Activated B cell treated with CpG ODN at 0.5 μM for 24 hours (primary cell): ENCODE data around the gene SYF2. TPM values are rescaled to one million over a fixed set of nuclear protein-coding genes. Genes with fewer than 3 reads are reported as not detected.
A peak's percentile ranks its signal among the peaks of the same experiment; 100 is the strongest.

ENCODE experiments used
- ATAC-seq: fragments of 200-7000 bp; cut with Tn5 transposase; one replicate; pipeline ENCODE4 v1.10.0; 2021; ENCODE audit warnings: low read depth, mild to moderate bottlenecking, moderate library complexity
- CTCF ChIA-PET: fragments of 350-600 bp; sonication (Branson Sonifier 250); formaldehyde crosslinking; loops from one replicate; lab custom pipeline; 2021; ENCODE audit warnings: antibody characterized with exemption; lab: Charles Lee
- POLR2A ChIA-PET: fragments of 350-600 bp; sonication (Branson Sonifier 250); formaldehyde crosslinking; loops from one replicate; lab custom pipeline; 2021; ENCODE audit warnings: antibody characterized with exemption; lab: Charles Lee
- DNase-seq: peaks from one replicate; pipeline ENCODE4 v3.0.0; 2022
- H3K27ac Mint-ChIP-seq: one replicate; pipeline ENCODE4 v1.8.0; 2020; ENCODE audit warnings: mixed read lengths
- H3K27me3 Mint-ChIP-seq: one replicate; pipeline ENCODE4 v1.8.0; 2021; ENCODE audit warnings: mixed read lengths
- H3K36me3 Mint-ChIP-seq: one replicate; pipeline ENCODE4 v1.8.0; 2021; ENCODE audit warnings: low read depth, mixed read lengths
- H3K4me1 Mint-ChIP-seq: one replicate; pipeline ENCODE4 v1.8.0; 2021; ENCODE audit warnings: mixed read lengths
- H3K4me3 Mint-ChIP-seq: one replicate; pipeline ENCODE4 v1.8.0; 2020; ENCODE audit warnings: mild to moderate bottlenecking, mixed read lengths
- H3K9me3 Mint-ChIP-seq: one replicate; pipeline ENCODE4 v1.8.0; 2020; ENCODE audit warnings: mixed read lengths
- CTCF ChIP-seq: fragments of 200-600 bp; IDR thresholded peaks from one replicate; pipeline ENCODE4 v1.8.0; 2022; ENCODE audit warnings: antibody characterized with exemption, mild to moderate bottlenecking
- intact Hi-C: fragments of 100-400 bp; cut with micrococcal nuclease; formaldehyde crosslinking; loops from one replicate; pipeline ENCODE4 v1.15.1; 2024
- total RNA-seq: library from RNA; stranded (reverse); gene quantifications from 2 replicates; pipeline ENCODE4 v1.2.3, GENCODE V29; 2022

SYF2 gene
- total RNA-seq, 1 donor from 2014 or later = 51.1 TPM

- Mint-ChIP-seq H3K27ac (no peak overlapping the region), H3K4me1 (no peaks in the 10 kb centered on the region), H3K9me3 (no peaks in the 10 kb centered on the region), H3K36me3 (no peaks in the 10 kb centered on the region), H3K4me3 (no peak overlapping the region), H3K27me3 (peaks cover 2% of the 10 kb centered on the region)
- no peak for TF ChIP-seq CTCF
- DNase-seq = no peak
- ChIA-PET CTCF (interaction anchor here (0.7 to 5.8 kb wide), 16 partner anchors 14 to 839 kb away, joined by 3 to 79 read pairs (median 3); no protein-coding TSS in a partner anchor), POLR2A (interaction anchor here (1.1 kb wide), 1 partner anchor 27 kb away, joined by 4 read pairs; the partner anchor contains the start of gene SYF2)
- ATAC-seq = peak; percentile 47
- intact Hi-C loops = loop anchor here (1.0 to 2.0 kb wide), 5 partner anchors 56 to 357 kb away; partner anchors contain the start of gene RUNX3
These were observed 27.4 kb downstream of the SYF2 start for GRCh38 chr1:25204797-25205480.

GRCh38 chr1:25201006-25201405, 31.3 kb downstream of the SYF2 start:
- no peak overlapping the region for H3K27ac Mint-ChIP-seq
- CTCF ChIA-PET = no interaction called here
- no peak for DNase-seq

GRCh38 chr1:25199819-25200620, 32.3 kb downstream of the SYF2 start:
- intact Hi-C loops = no loop called here
- ATAC-seq = no peak
- Mint-ChIP-seq H3K27me3 (peaks cover 2% of the 10 kb centered on the region), H3K36me3 (no peaks in the 10 kb centered on the region), H3K4me1 (peaks cover 12% of the 10 kb centered on the region), H3K9me3 (no peaks in the 10 kb centered on the region), H3K4me3 (no peak overlapping the region), H3K27ac (no peak overlapping the region)
- DNase-seq = no peak
- POLR2A ChIA-PET = no interaction called here
- TF ChIP-seq CTCF = no peak
- CTCF ChIA-PET = no interaction called here

More at GRCh38 chr1:25201006-25201405, 31.3 kb downstream of the SYF2 start:
- H3K4me1 Mint-ChIP-seq = peaks cover 12% of the 10 kb centered on the region
- intact Hi-C loops = no loop called here
- no peak for TF ChIP-seq CTCF
- H3K9me3 Mint-ChIP-seq = no peaks in the 10 kb centered on the region
- H3K36me3 Mint-ChIP-seq = no peaks in the 10 kb centered on the region
- peaks cover 2% of the 10 kb centered on the region for H3K27me3 Mint-ChIP-seq
- ATAC-seq = no peak
- POLR2A ChIA-PET = no interaction called here
- no peak overlapping the region for H3K4me3 Mint-ChIP-seq

- no peak for DNase-seq
- CTCF ChIA-PET = no interaction called here
- intact Hi-C loops = no loop called here
- no peak for TF ChIP-seq CTCF
- POLR2A ChIA-PET = interaction anchor here (1.0 kb wide), 1 partner anchor 19 kb away, joined by 3 read pairs; no protein-coding TSS in a partner anchor
- H3K27ac Mint-ChIP-seq = no peak overlapping the region
- peak overlapping the region; percentile 7 for H3K4me3 Mint-ChIP-seq
- ATAC-seq = peak; percentile 84
- no peaks in the 10 kb centered on the region for H3K9me3 Mint-ChIP-seq
- peaks cover 7% of the 10 kb centered on the region for H3K27me3 Mint-ChIP-seq
- no peaks in the 10 kb centered on the region for H3K36me3 Mint-ChIP-seq
- peaks cover 12% of the 10 kb centered on the region for H3K4me1 Mint-ChIP-seq
These were observed 33.5 kb downstream of the SYF2 start for GRCh38 chr1:25198663-25199252.
